GM18873 (cell line): ENCODE results near the gene ZMYND11.
"Not testable (repeated sequence)": the region's sequence is repeated elsewhere in the genome, so short reads cannot be mapped to it uniquely, and the experiment has no call there.

Source experiments
- ATAC-seq: cut with Tn5 transposase; IDR thresholded peaks from one replicate; pipeline ENCODE4 v1.9.1; 2021; ENCODE audit warnings: mild to moderate bottlenecking, moderate library complexity, moderate number of reproducible peaks; ENCODE audit not compliant: unreplicated experiment, low FRiP score

ZMYND11 gene

DNA sequence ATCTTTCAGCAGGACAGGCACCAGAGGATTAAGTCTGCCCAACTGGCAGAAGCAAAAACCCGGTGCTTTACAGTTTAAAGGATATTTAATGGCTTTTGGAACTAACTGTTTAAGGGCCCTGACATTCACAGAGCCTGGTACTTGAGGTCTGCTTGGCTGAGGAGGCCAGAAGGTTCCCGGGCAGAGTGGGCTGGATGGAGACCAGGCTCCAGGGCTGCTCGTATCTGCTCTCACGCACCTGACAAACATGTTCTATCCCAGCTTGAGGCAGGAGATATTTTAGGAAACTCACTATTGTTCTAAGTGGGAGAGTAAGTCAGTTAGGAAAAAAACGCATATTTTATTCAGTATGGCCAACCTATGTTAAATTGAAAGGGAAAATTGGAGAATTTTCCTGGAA, 143.5 kb downstream of the ZMYND11 start:
- no peak for ATAC-seq

DNA sequence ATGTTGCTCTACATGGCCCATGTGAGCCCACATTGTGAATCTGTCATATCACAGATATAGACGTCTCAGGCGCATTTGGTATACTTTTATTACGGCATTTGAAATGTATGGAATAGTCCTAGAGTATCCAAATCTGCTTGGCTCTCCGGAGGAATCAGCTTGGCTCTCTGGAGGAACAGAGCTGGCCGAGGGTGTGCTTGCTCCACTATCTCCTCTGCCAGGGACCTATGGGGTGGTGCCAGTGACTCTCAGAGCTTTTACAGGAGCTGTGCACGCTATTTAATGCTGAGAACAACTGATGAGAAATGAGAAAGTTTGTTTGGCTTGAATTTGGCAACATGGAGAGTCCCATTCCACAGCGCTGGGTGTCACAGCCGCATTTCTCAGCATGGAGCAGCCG, 144.0 kb downstream of the ZMYND11 start:
- ATAC-seq, result no peak

DNA sequence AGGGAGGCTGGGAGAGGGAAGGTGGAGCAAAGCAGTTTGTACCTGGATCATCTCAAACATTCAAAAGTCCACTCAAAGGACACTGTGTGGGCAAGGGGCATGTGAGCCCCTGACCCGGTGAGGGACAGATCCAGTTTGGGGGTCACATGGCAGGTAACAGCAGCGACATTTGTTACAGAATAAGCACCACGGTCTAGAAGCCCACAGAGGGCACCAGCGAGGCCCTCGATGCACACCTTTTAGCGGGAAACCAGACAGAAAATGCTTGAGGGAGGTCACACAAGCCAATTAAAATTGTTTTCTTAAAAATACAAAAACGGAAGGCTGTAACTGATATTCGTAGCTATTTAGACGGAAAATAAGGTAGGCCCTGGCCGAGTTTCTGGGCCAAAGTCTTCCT, 144.4 kb downstream of the ZMYND11 start:
- ATAC-seq, result no peak

DNA sequence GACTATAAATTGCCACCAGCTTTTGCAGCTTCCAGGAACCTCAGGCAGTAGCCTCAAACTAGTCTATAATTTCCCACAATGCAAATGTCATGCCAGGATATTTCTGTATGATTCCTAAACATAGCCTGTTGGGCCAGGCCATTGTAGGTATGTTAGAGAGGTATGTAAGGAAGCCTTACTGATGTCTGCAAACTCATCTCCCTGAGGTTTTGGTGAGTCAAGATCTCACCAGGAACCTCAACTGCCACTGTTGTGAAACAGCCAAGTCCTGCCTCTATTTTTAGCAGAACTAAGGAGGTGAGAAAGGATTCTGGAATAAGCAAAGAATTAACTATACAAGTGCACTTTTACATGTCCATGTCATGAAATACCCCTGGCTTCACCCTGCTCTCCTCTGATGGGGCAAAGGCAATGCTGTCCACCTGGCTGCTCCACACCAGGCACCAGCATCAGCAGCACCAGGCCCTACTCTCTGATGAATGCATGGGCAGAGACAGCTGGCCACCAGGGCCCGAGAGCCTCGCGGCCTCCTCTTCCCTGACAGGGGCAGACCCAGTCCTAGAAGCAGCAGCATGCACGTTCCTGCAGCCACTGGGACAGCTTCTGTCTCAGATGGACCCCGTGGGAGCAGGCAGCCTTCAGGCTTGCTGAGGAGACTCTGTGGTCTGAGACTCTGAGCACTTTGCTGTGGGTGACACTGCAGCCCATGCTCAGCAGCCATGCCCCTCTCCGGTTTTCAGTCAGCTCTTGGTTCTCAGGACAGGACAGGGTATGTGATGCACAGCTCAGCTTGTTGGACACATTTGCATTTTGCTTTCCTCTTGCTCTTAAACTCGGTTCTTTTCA, 147.3 kb downstream of the ZMYND11 start:
- no peak for ATAC-seq

DNA sequence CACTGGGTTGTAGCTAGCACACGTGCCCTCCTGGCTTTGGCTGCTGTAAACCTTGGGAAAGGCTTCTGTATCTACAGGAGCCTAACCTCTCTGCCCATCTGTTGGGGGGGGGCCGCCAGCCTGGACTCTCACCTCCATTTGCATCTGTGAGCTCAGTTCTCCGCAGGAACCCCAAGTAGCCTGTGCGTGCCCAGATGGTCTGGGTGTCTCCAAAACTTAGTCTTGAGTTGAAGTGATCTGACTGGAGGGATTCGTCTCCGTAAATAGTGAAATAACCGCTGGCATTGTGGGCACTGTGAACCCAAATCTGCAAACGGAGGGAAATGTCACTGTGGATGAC, 147.9 kb downstream of the ZMYND11 start:
- no peak for ATAC-seq

DNA sequence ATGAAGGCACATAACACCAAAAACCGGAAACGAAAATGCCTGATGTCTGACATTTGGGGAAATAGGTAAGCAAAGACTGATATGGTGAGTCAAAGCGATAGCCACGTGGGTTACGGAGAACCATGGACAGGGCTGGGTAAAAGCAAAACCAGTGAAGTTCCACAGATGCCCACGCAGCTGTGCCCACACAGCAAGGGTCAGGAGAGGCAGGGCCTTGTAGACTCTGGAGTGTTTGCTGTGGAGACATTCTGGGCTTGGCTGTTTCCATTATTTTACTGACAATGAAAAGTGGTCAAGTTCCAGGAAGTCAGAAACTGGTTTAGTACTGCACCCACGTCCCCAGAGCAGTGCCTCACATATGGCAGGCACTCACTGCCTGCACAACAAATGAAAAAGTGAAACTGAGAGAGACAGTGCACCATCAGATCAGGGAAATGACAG, 148.7 kb downstream of the ZMYND11 start:
- peak; percentile 90 for ATAC-seq

DNA sequence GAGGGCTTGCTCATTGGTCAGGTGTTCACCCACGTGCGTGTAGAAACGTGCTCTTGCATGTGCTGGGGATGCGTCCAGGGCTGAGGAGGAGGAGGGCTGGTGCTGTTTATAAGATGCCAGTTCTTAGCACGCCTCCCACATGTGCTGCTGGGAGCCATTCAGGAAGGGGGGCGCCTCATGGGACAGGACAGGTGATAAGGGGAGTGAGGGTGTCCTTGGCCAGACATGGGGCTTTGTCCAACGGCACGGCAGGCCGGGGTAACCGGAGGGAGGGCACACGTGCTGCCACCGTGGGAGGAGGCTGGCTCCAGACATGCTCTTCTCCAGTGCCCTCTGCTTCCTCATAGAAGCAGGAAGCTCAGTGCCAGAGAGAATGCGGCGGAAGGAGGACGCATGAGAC, 150.0 kb downstream of the ZMYND11 start:
- ATAC-seq, result no peak

DNA sequence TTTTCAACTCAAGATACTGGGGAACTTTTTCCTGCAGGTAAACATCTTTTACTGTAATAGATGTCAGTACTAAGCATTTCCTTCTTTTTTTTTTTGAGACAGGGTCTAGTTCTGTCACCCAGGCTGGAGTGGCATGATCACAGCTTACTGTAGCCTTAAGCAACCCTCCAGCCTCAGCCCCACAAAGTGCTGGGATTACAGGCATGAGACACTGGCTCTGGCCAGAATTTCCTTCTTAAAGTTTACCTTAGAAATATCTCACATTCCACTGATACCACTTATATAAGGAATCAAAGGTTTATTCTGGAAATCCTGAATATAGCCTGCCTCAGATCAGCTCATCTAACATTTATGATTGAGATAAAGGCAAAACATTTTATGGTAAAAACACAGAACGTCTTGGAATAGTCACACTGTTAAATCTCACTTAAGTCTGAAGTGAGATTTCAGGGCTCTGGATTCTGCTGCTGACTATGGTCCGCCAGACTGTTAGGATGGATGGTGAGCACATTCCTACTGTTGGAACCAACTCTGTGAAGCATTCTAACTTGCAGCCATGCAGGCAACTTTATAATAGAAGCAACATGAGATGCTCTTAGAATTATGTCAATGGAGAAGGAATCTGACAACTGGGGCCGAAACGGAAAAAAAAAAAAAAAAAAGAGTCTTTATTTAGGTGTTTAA, 151.9 kb downstream of the ZMYND11 start:
- no peak for ATAC-seq

DNA sequence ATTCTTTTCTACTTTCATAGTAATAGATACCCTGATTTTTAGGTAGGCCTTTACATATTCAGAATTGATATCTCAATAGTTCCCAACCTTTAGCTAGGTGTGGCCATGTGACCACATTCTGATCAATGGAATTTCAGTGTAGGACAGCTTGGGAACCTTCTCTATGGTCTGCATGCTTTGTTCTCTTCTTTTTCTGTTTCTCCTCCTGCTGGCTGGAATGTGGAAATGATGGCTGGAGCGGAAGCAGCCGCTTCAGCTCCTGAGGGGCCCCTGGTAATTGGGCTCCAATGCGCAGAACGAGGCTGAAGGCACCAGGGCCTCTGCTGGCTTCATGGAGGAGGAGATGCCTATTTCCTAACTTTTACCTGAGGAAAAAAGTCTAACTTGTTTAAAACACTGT, 152.6 kb downstream of the ZMYND11 start:
- ATAC-seq, result no peak

DNA sequence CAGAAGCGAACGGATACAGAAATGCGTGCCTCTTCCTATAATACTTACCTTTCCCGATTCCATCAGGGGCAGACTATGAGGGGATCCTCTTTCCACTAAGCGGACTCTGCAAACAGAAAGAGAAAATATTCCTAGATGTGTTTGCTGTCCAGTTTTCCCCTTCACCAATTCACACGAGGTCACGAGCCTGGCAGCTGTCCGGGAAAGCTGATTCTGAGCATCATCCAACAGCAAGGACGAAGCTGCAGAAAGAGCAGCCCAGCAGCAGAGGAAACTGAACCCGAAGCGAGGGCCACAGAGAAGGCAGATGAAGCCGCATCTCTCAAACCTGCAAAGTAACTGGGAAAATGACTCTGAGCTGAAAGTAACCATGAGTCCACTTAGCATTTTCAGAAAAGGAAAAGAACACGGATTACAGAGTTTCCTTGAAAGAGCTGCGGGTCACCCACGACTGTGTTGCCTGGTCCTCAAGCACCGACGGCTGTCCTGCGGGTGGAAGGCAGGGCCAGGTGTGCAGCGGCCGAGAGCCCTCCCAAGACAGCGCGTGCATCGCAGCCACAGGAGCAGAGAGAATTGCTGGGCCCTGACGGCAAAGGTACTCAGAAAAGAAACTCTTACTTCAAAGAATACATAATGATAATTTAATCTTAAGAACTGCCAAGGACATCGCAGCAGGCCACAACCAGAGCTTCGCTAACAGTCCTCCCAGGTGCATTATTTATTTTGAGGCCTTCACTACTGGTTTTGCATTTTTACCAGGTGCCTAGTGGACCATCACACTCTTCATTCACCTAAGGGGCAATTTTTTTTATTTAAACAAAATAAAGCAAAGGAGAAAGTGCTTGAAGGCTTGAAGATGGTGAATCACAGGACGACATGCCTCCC, 153.3 kb downstream of the ZMYND11 start:
- no peak for ATAC-seq

DNA sequence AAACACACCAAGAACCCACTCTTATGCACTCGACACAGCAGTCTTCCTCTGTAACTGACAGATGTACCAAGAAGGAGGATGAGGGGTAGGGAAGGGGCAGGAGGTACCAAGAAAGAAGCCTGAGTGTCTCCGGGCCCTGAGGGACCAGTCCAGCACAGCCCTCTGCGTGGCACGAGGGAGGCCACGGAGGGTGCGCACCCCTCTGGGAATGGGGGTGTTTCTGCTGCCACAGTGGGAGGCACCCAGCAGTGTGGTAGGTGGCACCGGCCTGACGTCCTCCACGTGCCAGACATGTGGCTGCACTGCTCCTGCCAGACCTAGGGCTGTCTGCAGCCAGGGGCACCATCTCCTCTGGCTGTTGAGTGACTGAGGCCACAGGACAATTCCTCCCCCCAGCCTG, 154.3 kb downstream of the ZMYND11 start:
- no peak for ATAC-seq

DNA sequence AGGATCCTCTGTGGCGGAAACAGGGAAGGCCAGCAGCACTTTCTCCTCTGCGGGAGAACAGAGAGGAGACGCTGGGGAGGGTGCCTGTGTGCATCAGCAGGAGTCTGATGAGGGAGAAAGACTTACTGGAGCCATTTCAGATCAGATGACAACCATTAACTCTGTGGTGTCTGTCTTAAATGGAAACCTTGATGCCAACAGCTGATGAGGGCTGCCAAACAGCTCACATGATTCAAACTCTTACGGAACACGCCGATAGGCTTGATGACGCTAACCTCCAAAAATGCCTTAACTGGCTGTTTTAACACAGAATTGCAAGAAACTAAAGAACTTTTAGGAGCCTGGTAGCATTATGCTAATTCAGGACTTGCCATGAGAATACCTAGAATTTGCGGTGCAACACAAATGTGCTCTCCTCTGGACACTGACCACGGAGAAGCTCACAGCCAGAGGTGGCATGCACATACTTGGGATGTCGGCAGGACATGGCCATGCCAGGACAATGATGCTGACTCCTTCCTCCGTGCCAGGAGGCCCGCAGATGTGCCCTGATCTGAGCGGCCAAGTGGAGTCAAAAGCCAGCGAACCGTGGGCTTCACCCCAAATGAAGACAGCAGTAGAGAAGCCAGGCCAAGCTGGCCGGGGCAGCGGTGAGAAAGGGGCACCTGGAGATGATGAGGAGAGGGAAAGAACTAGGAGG, 154.9 kb downstream of the ZMYND11 start:
- no peak for ATAC-seq

DNA sequence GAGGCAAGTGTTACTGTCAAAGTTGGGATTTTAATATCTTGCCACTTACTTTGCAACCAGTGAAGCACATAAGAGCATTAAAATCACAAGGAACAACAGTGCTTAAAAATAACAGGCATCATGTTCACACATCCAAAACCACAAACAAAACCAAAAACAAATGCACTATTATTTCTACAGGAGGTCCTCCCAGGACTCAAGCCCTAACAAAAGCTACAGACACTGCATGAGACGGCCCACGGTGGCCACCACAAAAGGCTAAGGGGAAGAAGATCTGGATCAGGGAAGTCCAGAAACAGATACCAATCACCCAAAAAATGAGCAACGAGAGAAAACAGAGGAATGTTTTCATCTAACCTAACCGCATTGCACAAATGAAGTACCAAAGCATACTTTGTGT, 158.4 kb downstream of the ZMYND11 start:
- no peak for ATAC-seq

DNA sequence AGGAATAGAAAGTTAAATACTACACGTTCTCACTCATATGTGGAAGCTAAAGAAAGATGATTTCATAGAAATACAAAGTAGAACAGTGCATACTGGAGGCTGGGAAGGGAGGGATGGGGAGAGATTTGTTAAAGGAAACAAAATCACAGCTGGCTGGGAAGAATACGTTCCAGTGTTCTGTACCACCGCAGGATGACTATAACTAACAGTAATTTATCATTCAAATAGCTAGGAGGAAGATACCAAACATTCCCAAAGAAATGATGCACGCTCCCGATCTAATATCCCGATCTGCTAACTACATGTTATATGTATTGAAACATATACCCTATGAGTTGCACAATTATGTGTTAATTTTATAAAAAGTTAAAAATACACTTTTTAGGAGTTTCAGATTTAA, 162.3 kb downstream of the ZMYND11 start:
- no peak for ATAC-seq

DNA sequence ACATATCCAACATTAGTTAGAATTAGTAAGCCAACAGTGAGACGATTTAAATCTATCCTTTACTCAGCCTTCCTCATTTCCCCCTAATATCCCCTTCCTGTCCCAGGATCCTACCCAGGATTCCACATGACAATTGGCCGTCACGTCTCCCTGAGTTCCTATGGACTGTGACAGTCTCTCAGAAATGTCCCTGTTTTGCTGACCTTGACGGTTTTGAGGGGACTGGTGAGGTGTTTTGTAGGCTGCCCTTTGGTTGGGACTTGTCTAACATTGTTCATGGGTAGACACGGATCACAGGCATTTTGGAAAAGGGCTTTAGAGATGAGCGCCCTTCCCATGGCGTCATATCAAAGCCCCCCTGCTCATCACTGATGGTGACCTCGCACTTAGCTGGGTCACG, 162.8 kb downstream of the ZMYND11 start:
- no peak for ATAC-seq

DNA sequence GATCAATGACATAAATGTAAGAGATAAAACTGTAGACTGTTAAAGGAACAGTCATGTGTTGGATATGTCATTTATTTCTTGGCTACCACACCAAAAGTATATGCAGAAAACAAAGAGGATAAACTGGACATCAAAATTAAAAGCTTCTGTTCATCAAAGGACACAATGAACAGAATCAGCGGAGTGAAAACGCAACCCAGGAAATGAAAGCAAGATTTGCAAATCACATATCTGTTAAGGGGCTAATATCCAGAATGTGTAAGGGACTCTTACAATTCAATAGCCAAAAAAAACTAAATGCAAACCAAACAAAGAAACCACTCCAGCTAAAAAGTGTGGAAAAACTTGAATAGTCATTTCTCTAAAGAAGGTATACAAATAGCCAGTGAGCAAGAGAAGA, 164.3 kb downstream of the ZMYND11 start:
- no peak for ATAC-seq

DNA sequence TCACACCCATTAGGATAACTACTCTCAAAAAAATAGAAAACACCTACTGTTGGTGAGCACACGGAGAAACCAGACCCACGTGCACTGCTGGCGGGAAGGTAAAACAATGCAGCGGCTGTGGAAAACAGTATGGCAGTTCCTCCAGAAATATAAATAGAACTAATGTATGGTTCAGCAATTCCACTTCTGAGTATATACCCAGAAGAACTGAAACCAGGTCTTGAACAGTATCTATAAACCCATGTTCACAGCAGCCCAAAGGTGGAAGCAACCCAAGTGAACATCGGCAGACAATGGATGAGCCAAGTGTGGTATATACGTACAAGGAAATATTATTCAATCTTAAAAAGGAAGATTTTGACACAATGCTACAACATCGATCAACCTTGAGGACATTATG, 164.7 kb downstream of the ZMYND11 start:
- ATAC-seq, result no peak

DNA sequence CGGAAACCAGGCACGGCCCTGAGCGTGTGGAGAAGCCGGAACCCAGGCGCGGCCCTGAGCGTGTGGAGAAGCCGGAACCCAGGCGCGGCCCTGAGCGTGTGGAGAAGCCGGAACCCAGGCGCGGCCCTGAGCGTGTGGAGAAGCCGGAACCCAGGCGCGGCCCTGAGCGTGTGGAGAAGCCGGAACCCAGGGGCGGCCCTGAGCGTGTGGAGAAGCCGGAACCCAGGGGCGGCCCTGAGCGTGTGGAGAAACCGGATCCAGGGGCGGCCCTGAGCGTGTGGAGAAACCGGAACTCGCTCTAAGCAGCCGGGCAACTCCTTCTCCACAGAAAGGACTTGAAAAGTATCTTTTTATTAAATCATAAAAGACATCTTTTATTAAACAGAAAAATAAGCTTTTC, 165.3 kb downstream of the ZMYND11 start:
- not testable (repeated sequence) for ATAC-seq

DNA sequence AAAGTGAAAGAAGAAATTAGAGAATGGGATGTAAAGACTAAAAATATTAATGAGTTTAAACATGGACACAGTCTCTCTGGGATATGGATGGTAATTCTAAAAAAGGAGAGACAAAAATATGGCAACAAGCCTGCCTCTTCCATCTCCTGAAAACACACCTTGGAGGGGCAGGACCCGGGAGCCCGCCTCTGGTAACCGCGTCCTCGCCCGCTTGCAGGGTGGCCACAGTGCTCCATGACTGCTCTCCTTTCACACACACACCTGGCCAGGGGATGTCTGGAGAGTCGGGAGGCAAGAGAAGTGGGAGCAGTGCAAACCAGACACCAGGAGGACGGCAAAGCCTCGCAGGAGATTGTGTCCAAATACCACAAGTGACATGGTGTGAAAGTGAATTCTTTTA, 166.3 kb downstream of the ZMYND11 start:
- ATAC-seq, result no peak
